NCI-H128 (cell line): Measurements from ENCODE around the gene NEUROG3.

ENCODE experiments used
- DNase-seq: peaks from one replicate; lab custom pipeline; 2025; ENCODE audit not compliant: unreplicated experiment; lab: John Stamatoyannopoulos, UW

Gene NEUROG3

GRCh38 chr10:69573056-69573806 lies at the start of gene NEUROG3:
Gene NEUROG3, minus strand, starts transcription at chr10:69573422. Its CDS starts 379 bp downstream, at chr10:69573043.
- DNase-seq: no peak

GRCh38 chr10:69620625-69621024 lies 47.4 kb upstream of the NEUROG3 start:
- DNase-seq: no peak

GRCh38 chr10:69619626-69620025 lies 46.4 kb upstream of the NEUROG3 start:
- DNase-seq: no peak

- no peak for DNase-seq
These were observed 45.5 kb upstream of the NEUROG3 start for GRCh38 chr10:69618746-69619145.

- DNase-seq: no peak
These were observed 43.1 kb upstream of the NEUROG3 start for GRCh38 chr10:69616358-69616757.

- no peak for DNase-seq
These were observed 40.9 kb upstream of the NEUROG3 start for GRCh38 chr10:69614130-69614529.

- DNase-seq: no peak
These were observed 39.5 kb upstream of the NEUROG3 start for GRCh38 chr10:69612760-69613159.

GRCh38 chr10:69609077-69609476 lies 35.9 kb upstream of the NEUROG3 start:
- DNase-seq: no peak

- DNase-seq: no peak
These were observed 27.6 kb upstream of the NEUROG3 start for GRCh38 chr10:69600761-69601330.

GRCh38 chr10:69588358-69588757 lies 15.1 kb upstream of the NEUROG3 start:
- DNase-seq: no peak

- no peak for DNase-seq
These were observed 11.4 kb upstream of the NEUROG3 start for GRCh38 chr10:69584624-69585023.

GRCh38 chr10:69583106-69583505 lies 9.9 kb upstream of the NEUROG3 start:
- DNase-seq: no peak

- DNase-seq: no peak
These were observed 7.2 kb upstream of the NEUROG3 start for GRCh38 chr10:69580435-69580834.

GRCh38 chr10:69579464-69580060 lies 6.3 kb upstream of the NEUROG3 start:
- DNase-seq: no peak

- no peak for DNase-seq
These were observed 5.3 kb upstream of the NEUROG3 start for GRCh38 chr10:69578508-69578991.

- DNase-seq: no peak
These were observed 4.3 kb upstream of the NEUROG3 start for GRCh38 chr10:69577268-69578232.

- no peak for DNase-seq
These were observed 3.3 kb upstream of the NEUROG3 start for GRCh38 chr10:69576334-69577011.

GRCh38 chr10:69575164-69575722 lies 2.0 kb upstream of the NEUROG3 start:
- DNase-seq: no peak

- no peak for DNase-seq
These were observed 1.4 kb upstream of the NEUROG3 start for GRCh38 chr10:69574571-69574978.
